Endothelial cell of umbilical vein (primary cell): Measurements from ENCODE around the gene ZFP62. TPM values are rescaled to one million over a fixed set of nuclear protein-coding genes. Genes with fewer than 3 reads are reported as not detected.

Experiments
- polyA plus RNA-seq, 4 experiments: library from polyadenylated mRNA; depleted of rRNA in 3 of 4; stranded (reverse) in 3 of 4; unstranded in 1 of 4; fragments of >200 nt; gene quantifications; 2 replicates each; pipeline versions ENCODE4 v1.2.1 to v1.2.3, GENCODE V29; 2011 to 2012; ENCODE audit warnings: missing spikeins in 1 of 4
- small RNA-seq: library from RNA; depleted of rRNA; stranded (forward); fragments of <200 nt; gene quantifications from one replicate; pipeline ENCODE3, GENCODE V24; 2012; ENCODE audit warnings: low replicate concordance, low read depth; ENCODE audit not compliant: insufficient read depth, insufficient read length
- total RNA-seq: library from RNA; stranded (reverse); gene quantifications from 2 replicates; pipeline ENCODE4 v1.2.3, GENCODE V29; 2021

ZFP62 gene
- total and polyA plus RNA-seq, 2 donors (not counting 3 experiments of a cell fraction or from before 2014, with no cell fraction given): 3.7 to 19.7 TPM

Small RNAs within 50 kb of the gene (small RNA-seq; reads per million reads assigned to genes)
- gene RF00019: not detected

Other genes with a start within 250 kb of the ZFP62 start
- 66.5 and 71.5 TPM in 2 replicates for gene FLT4, start 211.7 kb downstream of the ZFP62 start, total RNA-seq
- gene FLT4, start 211.7 kb downstream of the ZFP62 start, polyA plus RNA-seq: 44.4 and 50.9 TPM in 2 replicates
- gene OR2Y1, start 121.2 kb downstream of the ZFP62 start, total RNA-seq: not detected in 2 replicates
- not detected in 2 replicates for gene OR2Y1, start 121.2 kb downstream of the ZFP62 start, polyA plus RNA-seq
- gene MGAT1, start 58.5 kb downstream of the ZFP62 start, total RNA-seq: 108 and 123 TPM in 2 replicates
- 126 and 153 TPM in 2 replicates for gene MGAT1, start 58.5 kb downstream of the ZFP62 start, polyA plus RNA-seq
- not detected in 2 replicates for gene BTNL8, start 37.9 kb upstream of the ZFP62 start, total RNA-seq
- not detected in 2 replicates for gene BTNL8, start 37.9 kb upstream of the ZFP62 start, polyA plus RNA-seq
- gene BTNL3, start 127.6 kb upstream of the ZFP62 start, total RNA-seq: not detected in 2 replicates
- gene BTNL3, start 127.6 kb upstream of the ZFP62 start, polyA plus RNA-seq: not detected in 2 replicates
- 0.13 TPM in 1 of 2 replicates, not detected in the other for gene BTNL9, start 179.0 kb upstream of the ZFP62 start, total RNA-seq
- 0.33 TPM in 1 of 2 replicates, not detected in the other for gene BTNL9, start 179.0 kb upstream of the ZFP62 start, polyA plus RNA-seq